GM23248 (cell line): ENCODE measurements around the gene RPS6KA5. TPM values are rescaled to one million over a fixed set of nuclear protein-coding genes. Genes with fewer than 3 reads are reported as not detected.
"Not testable (repeated sequence)": the region's sequence is repeated elsewhere in the genome, so short reads cannot be mapped to it uniquely, and the experiment has no call there.

Experiments
- DNase-seq: peaks from one replicate; pipeline ENCODE4 v3.0.0-alpha.2; 2015
- H2AFZ ChIP-seq: fragments of 200-600 bp; sonication (generic); 2 replicates; pipeline ENCODE4 v1.6.1; 2016; ENCODE audit warnings: antibody characterized with exemption
- H3F3A ChIP-seq: fragments of 200-600 bp; sonication (generic); 2 replicates; pipeline ENCODE4 v1.6.1; 2016; ENCODE audit warnings: mild to moderate bottlenecking, antibody characterized with exemption, mixed run types; ENCODE audit not compliant: insufficient read depth
- H3K27ac ChIP-seq: fragments of 200-600 bp; sonication (generic); 2 replicates; pipeline ENCODE4 v1.5.1; 2016; ENCODE audit warnings: mild to moderate bottlenecking
- H3K27me3 ChIP-seq: fragments of 200-600 bp; sonication (generic); replicated peaks from 2 replicates; pipeline ENCODE4 v1.6.1; 2016; ENCODE audit warnings: mild to moderate bottlenecking; ENCODE audit not compliant: insufficient read depth
- H3K36me3 ChIP-seq: fragments of 200-600 bp; sonication (generic); 2 replicates; pipeline ENCODE4 v1.6.1; 2016; ENCODE audit warnings: low read depth, mild to moderate bottlenecking
- H3K4me1 ChIP-seq: fragments of 200-600 bp; sonication (generic); 2 replicates; pipeline ENCODE4 v1.6.1; 2016; ENCODE audit warnings: mild to moderate bottlenecking; ENCODE audit not compliant: insufficient read depth
- H3K4me2 ChIP-seq: fragments of 200-600 bp; sonication (generic); one replicate; pipeline ENCODE4 v1.6.1; 2016; ENCODE audit warnings: mild to moderate bottlenecking; ENCODE audit not compliant: unreplicated experiment
- H3K4me3 ChIP-seq: fragments of 200-600 bp; sonication (generic); 2 replicates; pipeline ENCODE4 v1.5.1; 2016; ENCODE audit warnings: mild to moderate bottlenecking
- H3K79me2 ChIP-seq: fragments of 200-600 bp; sonication (generic); 2 replicates; pipeline ENCODE4 v1.6.1; 2016; ENCODE audit warnings: mild to moderate bottlenecking; ENCODE audit not compliant: insufficient read depth
- H3K9ac ChIP-seq: fragments of 200-600 bp; sonication (generic); 2 replicates; pipeline ENCODE4 v1.6.1; 2016; ENCODE audit warnings: mild to moderate bottlenecking
- H3K9me2 ChIP-seq: fragments of 200-600 bp; sonication (generic); 2 replicates; pipeline ENCODE4 v1.6.1; 2016; ENCODE audit warnings: mixed run types, mild to moderate bottlenecking, moderate library complexity; ENCODE audit not compliant: insufficient read depth
- H3K9me3 ChIP-seq: fragments of 200-600 bp; sonication (generic); one replicate; pipeline ENCODE4 v1.6.1; 2017; ENCODE audit warnings: low read depth
- H4K20me1 ChIP-seq: fragments of 200-600 bp; sonication (generic); 2 replicates; pipeline ENCODE4 v1.6.0; 2016; ENCODE audit not compliant: insufficient read depth
- EZH2 ChIP-seq: fragments of 200-600 bp; sonication (generic); IDR thresholded peaks from 2 replicates; pipeline ENCODE4 v1.6.1; 2018; ENCODE audit warnings: antibody characterized with exemption, mild to moderate bottlenecking; ENCODE audit not compliant: insufficient read depth, poor library complexity, severe bottlenecking
- EZH2phosphoT487 ChIP-seq: fragments of 200-600 bp; sonication (generic); IDR thresholded peaks from 2 replicates; pipeline ENCODE4 v1.6.1; 2018; ENCODE audit warnings: antibody characterized with exemption, moderate library complexity, mild to moderate bottlenecking, low read depth; ENCODE audit not compliant: insufficient read depth
- WGBS, 2 experiments: methylation state at CpG; one replicate each; pipeline ENCODE4 v1.1.6; 2015 to 2017; ENCODE audit warnings: low lambda C conversion rate in 2 of 2, low coverage in 1 of 2; ENCODE audit errors: missing lambda C conversion rate in 2 of 2; 5-methylcytosine and 5-hydroxymethylcytosine counted together
- in situ Hi-C: fragments of 300-500 bp; cut with MboI; formaldehyde crosslinking; loops from 2 replicates; pipeline ENCODE4 v1.15.0; 2020
- polyA plus RNA-seq: library from polyadenylated mRNA; unstranded; fragments of >200 nt; fragmentation: Nextera tagmentation; extraction: Ambion mirVana; gene quantifications from 2 replicates; pipeline ENCODE4 v1.2.1, GENCODE V29; 2016
- total RNA-seq: library from RNA; depleted of rRNA; stranded (reverse); fragments of >200 nt; shearing (Covaris generic); gene quantifications from 2 replicates; pipeline ENCODE4 v1.2.3, GENCODE V29; 2014

Gene RPS6KA5
- total and polyA plus RNA-seq, 2 experiments from 2014 or later, result 0.54 to 1.2 TPM

DNA sequence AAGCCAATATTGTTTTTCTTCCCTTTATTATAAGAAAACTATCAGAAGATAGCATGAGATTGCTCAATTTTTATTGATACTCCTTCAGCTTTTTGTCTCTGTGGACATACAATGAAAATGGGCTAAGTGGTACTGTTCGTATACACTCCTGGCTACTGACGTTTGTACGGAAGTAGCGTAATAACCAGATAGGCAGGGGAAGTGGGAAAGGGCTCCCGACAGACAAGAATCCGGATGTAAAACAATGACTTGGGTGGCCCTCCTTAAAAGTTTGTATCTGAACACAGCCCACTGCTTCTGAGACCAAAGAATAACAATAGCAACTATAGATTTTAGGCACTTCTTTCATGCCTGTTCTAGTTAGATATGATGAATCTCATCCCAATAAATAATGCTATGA lies 99.6 kb downstream of the RPS6KA5 start:
- no peaks in the 10 kb centered on the region for H3K9me3 ChIP-seq
- H3K27ac ChIP-seq, result no peak overlapping the region
- H3K9me2 ChIP-seq, result no peaks in the 10 kb centered on the region
- no peak overlapping the region for H2AFZ ChIP-seq
- no peaks in the 10 kb centered on the region for H3K79me2 ChIP-seq
- H3K4me3 ChIP-seq, result no peak overlapping the region
- H3K4me1 ChIP-seq, result no peaks in the 10 kb centered on the region
- no peak overlapping the region for H3K4me2 ChIP-seq
- DNase-seq, result no peak
- in situ Hi-C loops, result no loop called here
- H3K36me3 ChIP-seq, result no peaks in the 10 kb centered on the region
- no peaks in the 10 kb centered on the region for H4K20me1 ChIP-seq
- 76 to 81% methylated on average over 6 of the region's 6 CpGs for WGBS, 2 experiments
- no peaks in the 10 kb centered on the region for H3K27me3 ChIP-seq
- TF ChIP-seq EZH2phosphoT487, result no peak
- TF ChIP-seq EZH2, result no peak
- no peaks in the 10 kb centered on the region for H3F3A ChIP-seq
- no peak overlapping the region for H3K9ac ChIP-seq

DNA sequence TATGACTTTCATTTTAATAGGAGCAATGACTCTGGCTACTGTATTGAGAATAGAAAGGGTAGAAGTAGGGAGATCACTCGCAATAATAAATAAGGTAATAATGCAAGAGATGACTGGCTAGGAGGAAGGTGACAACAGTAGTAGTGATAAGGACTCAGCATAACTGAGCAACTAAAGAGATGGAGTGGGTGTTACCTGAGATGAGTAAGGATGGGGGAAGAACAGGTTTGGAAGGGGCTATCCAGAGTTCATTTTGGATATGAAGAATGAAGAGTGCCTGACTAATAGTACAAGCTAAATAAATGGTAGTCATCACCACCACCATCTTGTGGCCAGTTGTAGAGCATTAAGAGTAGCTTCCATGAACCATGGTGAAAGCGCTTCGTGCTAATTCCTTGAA lies 101.1 kb downstream of the RPS6KA5 start:
- no peak overlapping the region for H2AFZ ChIP-seq
- H3K9me3 ChIP-seq, result no peaks in the 10 kb centered on the region
- no peak overlapping the region for H3K27ac ChIP-seq
- no peaks in the 10 kb centered on the region for H4K20me1 ChIP-seq
- no peaks in the 10 kb centered on the region for H3K79me2 ChIP-seq
- H3F3A ChIP-seq, result no peaks in the 10 kb centered on the region
- no peak overlapping the region for H3K4me2 ChIP-seq
- no peak for DNase-seq
- no peaks in the 10 kb centered on the region for H3K9me2 ChIP-seq
- no peaks in the 10 kb centered on the region for H3K36me3 ChIP-seq
- 84% methylated on average over 3 of the region's 3 CpGs for WGBS, 2 experiments
- no peak overlapping the region for H3K9ac ChIP-seq
- no peak overlapping the region for H3K4me3 ChIP-seq
- in situ Hi-C loops, result no loop called here
- H3K4me1 ChIP-seq, result no peaks in the 10 kb centered on the region
- H3K27me3 ChIP-seq, result no peaks in the 10 kb centered on the region
- TF ChIP-seq EZH2phosphoT487, result no peak
- TF ChIP-seq EZH2, result no peak

DNA sequence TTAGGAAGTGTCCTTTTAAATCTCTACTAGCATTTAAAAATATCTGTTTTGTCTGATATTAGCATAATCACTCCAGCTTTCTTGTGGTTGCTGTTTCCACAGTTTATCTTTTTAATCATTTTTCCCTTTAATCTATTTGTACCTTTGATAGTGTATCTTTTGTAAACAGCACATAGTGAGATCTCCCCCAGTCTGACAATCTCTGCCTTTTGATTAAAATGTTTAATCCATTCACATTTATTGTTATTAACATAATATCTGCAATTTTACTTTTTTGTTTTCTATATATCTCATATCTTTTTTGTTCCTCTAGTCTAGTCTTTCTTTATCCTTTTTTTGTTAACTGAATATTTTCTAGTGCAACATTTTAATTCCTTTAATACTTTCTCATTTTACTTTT lies 104.2 kb downstream of the RPS6KA5 start:
- Histone ChIP-seq H3K9me2 (no peaks in the 10 kb centered on the region), H3K79me2 (no peaks in the 10 kb centered on the region), H3K27ac (no peak overlapping the region), H3K36me3 (no peaks in the 10 kb centered on the region), H3K4me2 (no peak overlapping the region), H3K9ac (no peak overlapping the region), H3K9me3 (peaks cover 4% of the 10 kb centered on the region), H2AFZ (no peak overlapping the region), H4K20me1 (no peaks in the 10 kb centered on the region), H3K4me3 (no peak overlapping the region), H3F3A (no peaks in the 10 kb centered on the region), H3K4me1 (no peaks in the 10 kb centered on the region), H3K27me3 (no peaks in the 10 kb centered on the region)
- DNase-seq, result no peak
- no peak for TF ChIP-seq EZH2phosphoT487
- no peak for TF ChIP-seq EZH2
- in situ Hi-C loops, result no loop called here

- H3K27me3 ChIP-seq, H3K79me2 ChIP-seq, H3F3A ChIP-seq, H3K36me3 ChIP-seq, H3K4me3 ChIP-seq, H3K9me3 ChIP-seq, DNase-seq, H3K4me2 ChIP-seq, H3K9me2 ChIP-seq, H2AFZ ChIP-seq, in situ Hi-C loops, H4K20me1 ChIP-seq, H3K27ac ChIP-seq, H3K4me1 ChIP-seq, H3K9ac ChIP-seq: not testable (repeated sequence)
- 72 to 83% methylated on average over 2 of the region's 2 CpGs for WGBS, 2 experiments
Measured at GRCh38 chr14:90953643-90954042, 106.8 kb downstream of the RPS6KA5 start.

- Histone ChIP-seq H3K4me2 (no peak overlapping the region), H3K9ac (no peak overlapping the region), H3K79me2 (no peaks in the 10 kb centered on the region), H3K27ac (no peak overlapping the region), H2AFZ (no peak overlapping the region), H3K27me3 (no peaks in the 10 kb centered on the region), H4K20me1 (no peaks in the 10 kb centered on the region), H3K4me1 (no peaks in the 10 kb centered on the region), H3F3A (no peaks in the 10 kb centered on the region), H3K36me3 (no peaks in the 10 kb centered on the region), H3K9me3 (no peaks in the 10 kb centered on the region), H3K4me3 (no peak overlapping the region), H3K9me2 (no peaks in the 10 kb centered on the region)
- DNase-seq, result no peak
- no peak for TF ChIP-seq EZH2phosphoT487
- no peak for TF ChIP-seq EZH2
- 63 to 71% methylated on average over 3 of the region's 3 CpGs for WGBS, 2 experiments
- in situ Hi-C loops, result no loop called here
Measured at GRCh38 chr14:90943367-90943766, 117.1 kb downstream of the RPS6KA5 start.
